Endothelial cell of umbilical vein (primary cell): ENCODE results near the gene MIB1. TPM values are rescaled to one million over a fixed set of nuclear protein-coding genes. Genes with fewer than 3 reads are reported as not detected.

Experiments used
- BruUV-seq: library from RNA; stranded (reverse); fragments of 400-500 nt; replicated peaks from 2 replicates; lab custom pipeline; 2021; lab: Mats Ljungman, UMichigan
- CTCF ChIA-PET: fragments of 300-600, 350-600 bp; sonication (Branson Sonifier 250); formaldehyde crosslinking; loops from one replicate; lab custom pipeline; 2021; ENCODE audit warnings: antibody characterized with exemption, inconsistent platforms; lab: Charles Lee
- POLR2A ChIA-PET: fragments of 300-600, 350-600 bp; sonication (Branson Sonifier 250); formaldehyde crosslinking; loops from one replicate; lab custom pipeline; 2021; ENCODE audit warnings: antibody characterized with exemption, inconsistent platforms; lab: Charles Lee
- DNase-seq: peaks from one replicate; pipeline ENCODE4 v3.0.0-alpha.2; 2011; ENCODE audit warnings: low read depth, low spot score
- FAIRE-seq: peaks from 2 replicates; lab custom pipeline; 2011; peaks lifted over from hg19 to GRCh38; lab: Jason Lieb, UNC
- H2AFZ ChIP-seq: 2 replicates; pipeline ENCODE4 v1.6.0; 2012; ENCODE audit warnings: low read depth, low read length, control low read depth, inconsistent platforms
- H3K27ac ChIP-seq: 2 replicates; pipeline ENCODE4 v1.5.1; 2011; ENCODE audit warnings: low read depth, mild to moderate bottlenecking, control low read depth, low read length, moderate library complexity; ENCODE audit not compliant: insufficient read depth
- H3K27me3 ChIP-seq, 2 experiments: 2 replicates each; pipeline versions ENCODE4 v1.6.0 to v1.6.1; 2011; ENCODE audit warnings: low read length in 2 of 2, mixed read lengths in 1 of 2; ENCODE audit not compliant: control insufficient read depth in 2 of 2, insufficient read depth in 2 of 2
- H3K36me3 ChIP-seq, 2 experiments: 2 replicates in 1 of 2; 3 replicates in 1 of 2; pipeline ENCODE4 v1.5.1; 2011; ENCODE audit warnings: low read length in 2 of 2, mild to moderate bottlenecking in 1 of 2, moderate library complexity in 1 of 2; ENCODE audit not compliant: control insufficient read depth in 2 of 2, insufficient read depth in 2 of 2; ENCODE audit errors: extremely low read depth in 1 of 2
- H3K4me1 ChIP-seq: 3 replicates; pipeline ENCODE4 v1.5.1; 2011; ENCODE audit warnings: mild to moderate bottlenecking, low read length; ENCODE audit not compliant: control insufficient read depth, insufficient read depth; ENCODE audit errors: extremely low read depth
- H3K4me2 ChIP-seq: 2 replicates; pipeline ENCODE4 v1.6.1; 2011; ENCODE audit warnings: low read length, control low read depth, mixed read lengths; ENCODE audit not compliant: insufficient read depth
- H3K4me3 ChIP-seq, 3 experiments: fragments of 200-600 bp in 1 of 3; sonication (generic), shearing (Covaris generic) in 1 of 3; replicated peaks in 1 of 3; 2 replicates each; pipeline ENCODE4 v1.5.1; 2011 to 2016; ENCODE audit warnings: control low read depth in 3 of 3, low read length in 3 of 3, mild to moderate bottlenecking in 2 of 3, inconsistent platforms in 1 of 3, low read depth in 1 of 3, moderate library complexity in 1 of 3; ENCODE audit not compliant: insufficient read depth in 1 of 3
- H3K79me2 ChIP-seq: 2 replicates; pipeline ENCODE4 v1.6.0; 2012; ENCODE audit warnings: low read length, inconsistent platforms; ENCODE audit not compliant: control insufficient read depth, insufficient read depth
- H3K9ac ChIP-seq: replicated peaks from 2 replicates; pipeline ENCODE3; 2011; ENCODE audit warnings: low read length, control low read depth; ENCODE audit not compliant: insufficient read depth; ENCODE audit errors: extremely low read depth
- H3K9me1 ChIP-seq: replicated peaks from 3 replicates; pipeline ENCODE4 v1.6.0; 2011; ENCODE audit warnings: mild to moderate bottlenecking, low read length; ENCODE audit not compliant: control insufficient read depth, insufficient read depth; ENCODE audit errors: extremely low read depth
- H3K9me3 ChIP-seq: replicated peaks from 2 replicates; pipeline ENCODE4 v1.5.1; 2012; ENCODE audit warnings: low read length, inconsistent platforms; ENCODE audit not compliant: control insufficient read depth, insufficient read depth
- H4K20me1 ChIP-seq: replicated peaks from 2 replicates; pipeline ENCODE3; 2011; ENCODE audit warnings: mild to moderate bottlenecking, low read length; ENCODE audit not compliant: control insufficient read depth, insufficient read depth; ENCODE audit errors: extremely low read depth
- CTCF ChIP-seq, 2 donors: IDR thresholded peaks; 1 replicate in 1 of 2; 2 replicates in 1 of 2; pipeline ENCODE4 v1.5.1; 2011; ENCODE audit warnings: low read length in 2 of 2, mild to moderate bottlenecking in 2 of 2, moderate library complexity in 2 of 2, control low read depth in 1 of 2, inconsistent platforms in 1 of 2, low read depth in 1 of 2; ENCODE audit not compliant: insufficient read depth in 1 of 2; ENCODE audit errors: extremely low read depth in 1 of 2
- FOS ChIP-seq: IDR thresholded peaks from 2 replicates; pipeline ENCODE4 v1.6.1; 2011; ENCODE audit warnings: mild to moderate bottlenecking, low read length, moderate library complexity, borderline replicate concordance; ENCODE audit not compliant: insufficient read depth
- MYC ChIP-seq: IDR thresholded peaks from one replicate; pipeline ENCODE4 v1.6.1; 2011; ENCODE audit warnings: mild to moderate bottlenecking, low read depth, low read length
- POLR2A ChIP-seq: IDR thresholded peaks from 2 replicates; pipeline ENCODE4 v1.6.1; 2012; ENCODE audit warnings: low read depth, mild to moderate bottlenecking, control low read depth, low read length
- POLR2AphosphoS5 ChIP-seq: IDR thresholded peaks from 2 replicates; pipeline ENCODE4 v1.6.1; 2012; ENCODE audit warnings: low read depth, mild to moderate bottlenecking, control low read depth, low read length, moderate library complexity; ENCODE audit not compliant: insufficient read depth
- dilution Hi-C: fragments of 300-500 bp; cut with MboI; formaldehyde crosslinking; loops from one replicate; pipeline ENCODE4 v1.15.0; 2019; ENCODE audit warnings: low sequenced_read_pairs; ENCODE audit not compliant: extremely low pct_ligation_motif_present
- intact Hi-C: fragments of 100-400 bp; cut with micrococcal nuclease; formaldehyde crosslinking; loops from one replicate; pipeline ENCODE4 v1.10.0; 2022
- polyA plus RNA-seq, 4 experiments: library from polyadenylated mRNA; depleted of rRNA in 3 of 4; stranded (reverse) in 3 of 4; unstranded in 1 of 4; fragments of >200 nt; gene quantifications; 2 replicates each; pipeline versions ENCODE4 v1.2.1 to v1.2.3, GENCODE V29; 2011 to 2012; ENCODE audit warnings: missing spikeins in 1 of 4
- total RNA-seq: library from RNA; stranded (reverse); gene quantifications from 2 replicates; pipeline ENCODE4 v1.2.3, GENCODE V29; 2021

MIB1 gene
- total and polyA plus RNA-seq, 2 donors (not counting 3 experiments of a cell fraction or from before 2014, with no cell fraction given) = 6.3 to 37.5 TPM

- DNase-seq (peak; percentile 36), FAIRE-seq (no peak)
- Histone ChIP-seq H3K4me2 (peak overlapping the region; percentile 93), H3K27me3 (no peaks in the 10 kb centered on the region), H3K27ac (peak overlapping the region; percentile 91), H4K20me1 (peaks cover 2% of the 10 kb centered on the region), H3K36me3 (no peaks in the 10 kb centered on the region), H3K9me1 (no peaks in the 10 kb centered on the region), H3K79me2 (peaks cover 43% of the 10 kb centered on the region), H3K9me3 (no peaks in the 10 kb centered on the region), H3K4me3 (peak overlapping the region; percentile 78 to 99 (median 79)), H3K9ac (peak overlapping the region; percentile 95), H3K4me1 (peaks cover 23% of the 10 kb centered on the region), H2AFZ (peak overlapping the region; percentile 91)
- intact Hi-C loops = loop anchor here (1.0 to 5.0 kb wide), 3 partner anchors 71 to 252 kb away; partner anchors contain the start of gene SNRPD1
- ChIA-PET POLR2A (interaction anchor here (2.4 kb wide), 1 partner anchor 38 kb away, joined by 11 read pairs; the partner anchor contains the start of gene ABHD3), CTCF (interaction anchor here (0.8 to 3.0 kb wide), 6 partner anchors 10 to 141 kb away, joined by 3 to 12 read pairs (median 6); partner anchors contain the start of genes ABHD3 and ESCO1)
- dilution Hi-C loops = no loop called here
- BruUV-seq = TSS peak; percentile 58
- TF ChIP-seq MYC = no peak
- no peak for TF ChIP-seq POLR2A
- TF ChIP-seq POLR2AphosphoS5 = no peak
- TF ChIP-seq CTCF (IDR thresholded peaks at IDR 0.05; ENCODE audit: extremely low read depth in 1 of 2, insufficient read depth in 1 of 2, low read depth in 1 of 2, low read length in 2 of 2) = peak in 1 of 2 donors; percentile 13
- TF ChIP-seq FOS = no peak
Observed at GRCh38 chr18:21741562-21742314, 1.1 kb downstream of the MIB1 start.
